ENCODE measurements around the gene OR13H1.
"Not testable (repeated sequence)": the region's sequence is repeated elsewhere in the genome, so short reads cannot be mapped to it uniquely, and the experiment has no call there.

OR13H1 gene, protein sequence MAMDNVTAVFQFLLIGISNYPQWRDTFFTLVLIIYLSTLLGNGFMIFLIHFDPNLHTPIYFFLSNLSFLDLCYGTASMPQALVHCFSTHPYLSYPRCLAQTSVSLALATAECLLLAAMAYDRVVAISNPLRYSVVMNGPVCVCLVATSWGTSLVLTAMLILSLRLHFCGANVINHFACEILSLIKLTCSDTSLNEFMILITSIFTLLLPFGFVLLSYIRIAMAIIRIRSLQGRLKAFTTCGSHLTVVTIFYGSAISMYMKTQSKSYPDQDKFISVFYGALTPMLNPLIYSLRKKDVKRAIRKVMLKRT

DNA sequence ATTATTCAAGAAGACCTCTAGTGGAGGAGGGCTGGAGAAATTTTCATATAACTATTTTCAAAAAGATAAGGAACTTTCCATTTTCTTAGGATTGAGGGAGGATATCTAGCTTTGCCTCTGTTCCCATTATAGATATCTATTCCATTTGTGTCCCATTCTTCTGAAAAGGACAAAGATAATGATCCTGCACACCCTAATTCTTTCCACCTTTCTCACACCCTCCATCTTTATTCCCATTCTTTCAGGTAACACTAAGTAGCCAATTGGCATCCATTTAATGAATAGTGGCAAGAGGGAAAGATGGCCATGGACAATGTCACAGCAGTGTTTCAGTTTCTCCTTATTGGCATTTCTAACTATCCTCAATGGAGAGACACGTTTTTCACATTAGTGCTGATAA, at the start of gene OR13H1:
OR13H1 (plus strand) TSS at position 301 of the 400 bp plus-strand sequence; CDS start at position 301, 0 bp downstream.
- DNase-seq: no peak

DNA sequence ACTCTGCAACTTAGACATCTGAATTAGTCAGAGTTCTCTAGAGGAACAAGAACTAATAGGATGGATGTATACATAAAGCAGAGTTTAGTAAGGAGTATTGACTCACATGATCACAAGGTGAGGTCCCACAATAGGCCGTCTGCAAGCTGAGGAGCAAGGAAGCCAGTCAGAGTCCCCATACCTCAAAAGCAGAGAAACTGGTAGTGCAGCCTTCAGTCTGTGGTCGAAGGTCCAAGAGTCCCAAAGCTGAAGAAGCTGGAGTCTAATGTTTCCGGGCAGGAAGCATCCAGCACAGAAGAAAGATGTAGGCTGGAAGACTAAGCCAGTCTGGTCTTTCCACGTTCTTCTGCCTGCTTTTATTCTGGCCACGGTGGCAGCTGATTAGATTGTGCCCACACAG, 42.3 kb upstream of the OR13H1 start:
- DNase-seq: not testable (repeated sequence)

DNA sequence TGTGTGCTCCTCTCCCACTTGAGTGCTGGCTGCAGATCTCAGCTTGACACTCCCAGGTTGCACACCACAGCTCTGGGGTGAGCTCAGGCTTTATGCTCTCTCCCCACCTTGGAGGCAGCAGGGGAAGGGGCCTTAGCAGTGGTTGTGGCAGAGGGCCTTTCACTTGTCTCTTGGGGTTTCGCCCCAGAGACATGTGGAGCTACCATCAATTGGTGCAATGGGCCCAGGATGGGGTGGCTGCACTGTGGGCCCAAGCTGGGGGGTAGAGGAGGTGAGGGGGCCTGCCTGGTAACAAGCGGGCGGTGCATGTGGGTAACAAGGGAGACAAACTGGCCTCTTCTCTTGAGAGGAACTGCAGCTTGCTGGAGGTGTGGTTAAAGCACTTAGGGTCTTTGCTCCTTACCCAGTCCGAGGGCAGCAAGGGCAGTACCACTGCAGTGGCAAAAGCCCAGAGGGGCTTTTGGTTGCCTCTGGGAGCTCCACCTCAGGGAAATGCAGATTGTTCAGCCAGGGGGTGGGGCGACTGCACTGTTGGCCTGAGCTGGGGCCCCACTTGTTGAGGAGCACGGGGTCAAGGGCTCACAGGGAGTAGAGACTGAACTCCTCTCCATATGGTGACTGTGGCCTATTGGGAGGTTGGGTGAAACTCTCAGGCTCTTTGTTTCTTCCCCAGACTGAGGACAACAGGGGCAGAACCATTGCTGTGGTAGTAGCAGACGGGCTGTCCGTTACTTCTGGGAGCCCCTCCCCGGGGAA, 30.5 kb upstream of the OR13H1 start:
- no peak for DNase-seq

DNA sequence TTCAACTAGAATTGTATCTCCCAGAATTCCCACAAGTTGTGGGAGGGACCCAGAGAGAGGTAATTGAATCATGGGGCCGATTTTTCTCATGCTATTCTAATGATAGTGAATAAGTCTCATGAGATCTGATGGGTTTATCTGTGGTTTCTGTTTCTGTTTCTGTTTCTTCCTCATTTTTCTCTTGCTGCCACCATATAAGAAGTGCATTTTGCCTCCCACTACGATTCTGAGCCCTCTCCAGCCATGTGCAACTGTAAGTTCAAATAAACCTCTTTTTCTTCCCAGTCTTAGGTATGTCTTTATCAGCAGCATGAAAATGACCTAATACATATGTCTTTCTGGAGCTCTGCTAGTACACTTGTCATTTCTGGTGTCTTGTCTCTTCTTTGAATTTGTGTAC, 22.1 kb upstream of the OR13H1 start:
- no peak for DNase-seq

DNA sequence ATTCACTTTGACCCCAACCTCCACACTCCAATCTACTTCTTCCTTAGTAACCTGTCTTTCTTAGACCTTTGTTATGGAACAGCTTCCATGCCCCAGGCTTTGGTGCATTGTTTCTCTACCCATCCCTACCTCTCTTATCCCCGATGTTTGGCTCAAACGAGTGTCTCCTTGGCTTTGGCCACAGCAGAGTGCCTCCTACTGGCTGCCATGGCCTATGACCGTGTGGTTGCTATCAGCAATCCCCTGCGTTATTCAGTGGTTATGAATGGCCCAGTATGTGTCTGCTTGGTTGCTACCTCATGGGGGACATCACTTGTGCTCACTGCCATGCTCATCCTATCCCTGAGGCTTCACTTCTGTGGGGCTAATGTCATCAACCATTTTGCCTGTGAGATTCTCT, 344 bp downstream of the OR13H1 start:
- DNase-seq: no peak

DNA sequence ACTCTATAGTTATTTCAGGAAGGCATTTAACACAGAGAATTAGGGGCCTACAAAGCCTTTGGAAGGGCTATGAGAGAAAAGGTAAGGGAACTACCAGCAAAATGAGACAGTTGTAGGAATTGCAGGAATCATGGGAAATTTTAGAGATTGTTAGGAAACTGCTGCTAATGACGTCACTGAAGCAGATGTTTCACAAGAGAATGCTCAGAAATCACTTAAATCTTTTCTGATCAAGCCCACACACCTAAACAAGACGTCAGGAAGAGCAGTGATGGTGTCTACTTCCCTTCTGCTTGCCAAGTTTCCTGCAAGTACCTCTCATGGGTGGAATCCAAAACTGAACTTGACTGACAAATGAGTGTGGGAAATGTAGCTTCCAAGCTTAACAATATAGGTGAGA, 5.1 kb downstream of the OR13H1 start:
- DNase-seq: no peak

DNA sequence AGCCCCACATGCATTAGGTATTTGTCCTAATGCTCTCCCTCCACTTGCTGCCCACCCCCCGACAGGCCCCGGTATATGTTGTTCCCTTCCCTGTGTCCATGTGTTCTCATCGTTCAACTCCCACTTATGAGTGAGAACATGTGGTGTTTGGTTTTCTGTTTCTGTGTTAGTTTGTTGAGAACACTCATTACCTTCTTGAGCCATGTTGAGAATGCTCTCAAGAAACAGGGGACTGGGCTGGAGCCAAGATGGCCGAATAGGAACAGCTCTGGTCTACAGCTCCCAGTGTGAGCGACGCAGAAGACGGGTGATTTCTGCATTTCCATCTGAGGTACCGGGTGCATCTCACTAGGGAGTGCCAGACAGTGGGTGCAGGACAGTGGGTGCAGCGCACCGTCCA, 8.6 kb downstream of the OR13H1 start:
- not testable (repeated sequence) for DNase-seq

DNA sequence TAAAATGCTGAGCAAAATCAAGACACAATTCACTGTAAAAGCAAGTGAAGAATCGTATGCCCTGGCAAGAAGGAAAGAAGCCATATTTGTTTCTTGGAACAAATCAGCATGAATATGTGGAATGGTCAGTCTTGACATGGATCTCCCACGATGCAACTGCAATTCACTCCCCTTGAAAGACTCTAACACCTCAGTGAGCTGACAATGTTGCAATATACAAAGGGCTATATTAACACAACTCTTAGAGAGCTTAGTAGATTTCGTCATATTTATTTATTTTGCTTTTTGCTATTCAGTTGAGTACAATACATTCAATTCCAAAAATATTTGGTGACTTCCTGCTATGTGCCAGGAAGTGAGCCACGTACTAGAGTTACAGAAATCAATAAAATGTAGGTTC, 14.7 kb downstream of the OR13H1 start:
- DNase-seq: no peak

DNA sequence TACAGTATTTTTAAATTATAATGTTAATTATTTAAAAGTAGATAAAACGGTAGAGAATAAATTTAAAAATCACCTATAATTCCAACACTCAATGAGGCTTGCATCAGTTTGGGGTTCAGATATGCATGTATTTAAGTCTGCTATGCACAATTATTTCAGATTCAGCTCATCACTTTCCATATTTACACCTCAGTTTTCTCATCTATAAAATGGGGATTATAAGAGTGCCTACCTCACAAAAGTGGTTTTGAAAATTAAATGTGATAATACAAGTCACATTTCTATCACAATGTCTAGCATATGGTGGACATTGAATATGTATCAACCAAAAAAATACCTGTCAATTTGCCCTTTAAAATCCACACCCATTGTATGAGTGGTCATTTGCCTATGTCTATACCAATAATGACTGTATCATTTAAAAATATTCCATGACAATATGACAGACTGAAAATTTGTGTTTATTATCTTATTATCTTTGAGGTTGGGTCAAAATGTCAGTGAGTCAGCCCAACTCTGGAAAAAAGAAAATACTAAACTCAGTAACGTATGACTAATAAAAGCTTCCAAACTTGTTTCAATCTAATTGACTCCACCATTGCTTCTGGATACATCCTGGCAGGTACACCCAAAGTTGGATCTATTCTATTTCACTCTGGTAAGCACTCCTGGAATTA, 20.8 kb downstream of the OR13H1 start:
- no peak for DNase-seq

DNA sequence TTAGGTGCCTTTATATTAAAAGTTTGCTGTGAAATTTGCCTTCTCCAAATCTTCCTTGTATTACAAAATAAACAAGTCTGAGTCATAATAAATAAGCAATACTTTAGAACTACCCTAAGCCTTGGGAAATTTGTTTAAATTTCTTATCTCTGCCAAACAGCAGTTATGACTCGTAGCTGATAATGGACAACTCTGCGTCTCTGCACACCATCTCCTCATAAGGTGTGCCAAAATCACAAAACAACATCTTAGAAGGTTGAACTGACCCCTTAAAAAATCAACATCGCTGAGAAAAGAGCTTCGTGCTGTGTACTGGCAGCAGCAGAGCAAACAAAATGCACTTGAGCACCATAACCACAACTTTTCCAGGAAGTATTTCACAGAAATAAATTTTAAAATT, 22.0 kb downstream of the OR13H1 start:
- DNase-seq: no peak

DNA sequence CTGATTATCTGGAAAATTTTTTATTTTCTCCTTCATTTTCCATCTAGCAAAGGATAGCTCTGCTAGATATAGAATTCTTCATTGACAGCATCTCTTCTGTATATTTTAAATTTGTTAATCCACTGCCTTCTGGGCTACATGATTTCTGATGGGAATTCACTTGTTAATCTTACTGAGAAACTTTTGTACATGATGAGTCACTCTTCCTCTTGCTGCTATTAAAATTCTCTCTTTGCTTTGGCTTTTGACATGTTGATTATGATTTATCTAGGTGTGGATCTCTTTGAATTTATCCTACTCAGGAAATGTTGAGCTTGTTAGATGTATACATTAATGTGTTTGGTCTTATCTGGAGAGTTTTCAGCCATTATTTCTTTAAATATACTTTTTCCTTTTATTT, 27.5 kb downstream of the OR13H1 start:
- no peak for DNase-seq

DNA sequence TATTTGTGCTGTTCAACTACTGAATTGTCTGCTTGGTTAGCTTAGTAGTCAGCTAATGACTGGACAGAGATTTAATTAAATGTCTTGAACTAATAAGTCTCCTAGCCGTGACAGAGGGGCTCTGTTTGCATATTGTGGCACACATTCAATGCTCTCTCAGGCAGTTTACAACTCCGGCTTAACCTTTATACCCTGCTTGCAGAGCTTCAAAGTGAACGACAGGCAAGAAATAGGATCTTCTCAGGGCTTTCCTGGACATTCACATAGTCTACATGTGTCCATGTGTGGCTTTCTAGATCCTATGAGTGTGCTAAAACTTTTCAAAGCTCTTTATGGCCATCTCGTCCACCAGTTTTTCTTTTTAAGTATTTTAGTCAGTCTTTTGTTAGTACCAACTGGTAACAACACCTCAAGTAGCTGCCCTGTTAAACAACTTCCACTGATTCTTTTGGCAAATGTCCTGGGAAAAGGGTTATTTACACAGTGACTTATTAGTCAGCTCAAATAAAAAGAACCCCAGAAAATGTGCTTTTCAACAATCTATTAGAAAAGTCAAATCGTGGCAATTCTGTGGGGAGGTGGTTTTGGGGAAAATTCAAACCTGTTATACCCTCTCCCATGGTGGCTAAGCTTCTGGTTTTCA, 28.6 kb downstream of the OR13H1 start:
- DNase-seq: no peak

DNA sequence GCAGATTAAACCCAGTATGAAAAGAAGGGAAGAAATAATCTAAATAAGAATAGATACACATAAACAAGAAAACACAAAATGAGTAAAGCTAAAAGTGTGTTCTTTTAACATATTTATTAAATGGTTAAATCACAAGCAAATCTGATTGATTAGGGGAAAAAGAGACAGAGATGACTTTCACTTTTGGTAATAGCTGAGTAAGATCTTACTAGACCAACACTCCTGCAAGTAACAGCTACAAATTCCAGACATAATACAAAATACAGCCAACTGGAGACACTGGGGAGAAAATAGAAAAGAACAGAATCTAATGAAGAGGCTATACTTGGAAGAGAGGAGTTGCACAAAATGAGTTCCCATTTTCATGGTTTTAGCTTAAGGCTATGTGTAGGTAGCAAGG, 33.5 kb downstream of the OR13H1 start:
- DNase-seq: no peak

DNA sequence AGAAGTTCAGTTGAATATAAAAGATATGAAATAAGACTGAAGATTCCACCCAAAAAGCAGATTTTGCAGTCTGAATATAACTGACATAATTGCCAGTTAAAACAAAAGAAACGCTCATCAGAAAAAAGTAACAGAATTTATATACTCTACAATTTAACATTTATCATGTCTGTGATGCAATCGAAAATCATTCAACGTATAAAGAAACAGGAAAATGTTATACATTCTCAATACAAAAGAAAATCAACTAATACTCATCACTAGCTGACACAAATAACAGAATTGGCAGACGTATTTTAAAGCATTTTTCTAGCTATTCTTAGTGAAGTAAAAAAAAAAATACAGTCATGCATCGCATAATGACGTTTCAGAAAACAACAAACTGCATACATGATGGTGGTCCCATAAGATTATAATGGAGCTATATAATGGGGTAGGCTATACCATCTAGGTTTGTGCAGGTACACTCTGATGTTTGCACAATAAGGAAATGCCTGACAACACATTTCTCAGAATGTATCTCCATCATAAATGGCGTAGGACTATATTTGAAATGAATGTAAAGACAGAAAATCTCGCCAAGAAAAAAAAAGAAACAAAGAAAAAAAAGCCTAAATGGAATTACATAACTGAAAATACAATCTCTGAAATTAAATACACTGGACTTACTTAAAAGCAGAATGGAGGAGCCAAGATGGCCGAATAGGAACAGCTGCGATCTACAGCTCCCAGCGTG, 34.3 kb downstream of the OR13H1 start:
- DNase-seq: no peak

DNA sequence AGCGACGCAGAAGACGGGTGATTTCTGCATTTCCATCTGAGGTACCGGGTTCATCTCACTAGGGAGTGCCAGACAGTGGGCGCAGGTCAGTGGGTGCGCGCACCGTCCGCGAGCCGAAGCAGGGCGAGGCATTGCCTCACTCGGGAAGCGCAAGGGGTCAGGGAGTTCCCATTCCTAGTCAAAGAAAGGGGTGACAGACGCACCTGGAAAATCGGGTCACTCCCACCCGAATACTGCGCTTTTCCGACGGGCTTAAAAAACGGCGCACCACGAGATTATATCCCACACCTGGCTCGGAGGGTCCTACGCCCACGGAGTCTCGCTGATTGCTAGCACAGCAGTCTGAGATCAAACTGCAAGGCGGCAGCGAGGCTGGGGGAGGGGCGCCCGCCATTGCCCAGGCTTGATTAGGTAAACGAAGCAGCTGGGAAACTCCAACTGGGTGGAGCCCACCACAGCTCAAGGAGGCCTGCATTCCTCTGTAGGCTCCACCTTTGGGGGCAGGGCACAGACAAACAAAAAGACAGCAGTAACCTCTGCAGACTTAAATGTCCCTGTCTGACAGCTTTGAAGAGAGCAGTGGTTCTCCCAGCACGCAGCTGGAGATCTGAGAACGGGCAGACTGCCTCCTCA, 35.0 kb downstream of the OR13H1 start:
- not testable (repeated sequence) for DNase-seq

DNA sequence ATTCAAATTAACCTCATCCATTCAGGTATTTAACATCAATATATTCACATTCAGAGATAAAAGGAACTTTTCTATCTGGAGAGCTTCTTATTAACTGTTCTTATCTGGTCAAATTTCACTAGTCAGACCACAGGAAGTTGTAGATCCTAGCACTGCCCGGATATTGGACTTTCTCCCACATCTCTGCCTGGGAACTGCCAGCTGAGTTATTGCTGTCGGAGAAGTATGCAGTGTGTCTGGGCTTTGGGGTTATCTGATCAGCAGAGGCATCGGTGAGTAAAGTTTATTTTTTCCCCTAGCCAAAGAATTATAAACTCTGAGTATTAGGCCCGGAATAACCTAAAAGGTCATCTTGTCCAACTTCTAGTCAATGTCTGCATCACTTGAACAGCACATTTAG, 45.1 kb downstream of the OR13H1 start:
- DNase-seq: no peak

Data from activated T-cell treated with anti-CD3 and anti-CD28 coated beads, Interleukin-2, amount 50 U/mL, for 1 hour (primary cell).